Activated naive CD8-positive, alpha-beta T cell treated with anti-CD3 and anti-CD28 coated beads, Interleukin-2, amount 10 ng/mL, durations not matched to agents 7 days and 5 days (primary cell): Measurements from ENCODE around the gene ZXDB. TPM values are rescaled to one million over a fixed set of nuclear protein-coding genes. Genes with fewer than 3 reads are reported as not detected.
"Not testable (repeated sequence)": the region's sequence is repeated elsewhere in the genome, so short reads cannot be mapped to it uniquely, and the experiment has no call there.

Experiments used
- ATAC-seq: fragments of 150-1000 bp; cut with Tn5 transposase; one replicate; pipeline ENCODE4 v1.10.0; 2021; ENCODE audit warnings: low read depth, moderate library complexity
- POLR2A ChIA-PET: fragments of 350-600 bp; sonication (Branson Sonifier 250); formaldehyde crosslinking; loops from one replicate; lab custom pipeline; 2021; ENCODE audit warnings: antibody characterized with exemption; lab: Charles Lee
- DNase-seq: peaks from one replicate; pipeline ENCODE4 v3.0.0; 2021
- H3K27ac Mint-ChIP-seq: one replicate; pipeline ENCODE4 v1.8.0; 2022; ENCODE audit warnings: mild to moderate bottlenecking, mixed read lengths
- H3K27me3 Mint-ChIP-seq: one replicate; pipeline ENCODE4 v1.8.0; 2022; ENCODE audit warnings: mild to moderate bottlenecking, moderate library complexity, mixed read lengths
- H3K36me3 Mint-ChIP-seq: one replicate; pipeline ENCODE4 v1.8.0; 2021; ENCODE audit warnings: mild to moderate bottlenecking, mixed read lengths
- H3K4me1 Mint-ChIP-seq: one replicate; pipeline ENCODE4 v1.8.0; 2021; ENCODE audit warnings: mixed read lengths
- H3K4me3 Mint-ChIP-seq: one replicate; pipeline ENCODE4 v1.8.0; 2022; ENCODE audit warnings: mild to moderate bottlenecking, moderate library complexity, mixed read lengths
- H3K9me3 Mint-ChIP-seq: one replicate; pipeline ENCODE4 v1.8.0; 2021; ENCODE audit warnings: mixed read lengths
- total RNA-seq, 2 experiments: library from RNA; stranded (reverse); gene quantifications; one replicate each; pipeline ENCODE4 v1.2.3, GENCODE V29; 2021

The ZXDB gene
- total RNA-seq, result 1 to 10 TPM; 8.6 to 8.9 TPM

GRCh38 chrX:57591284-57592159 lies at the start of gene ZXDB:
ZXDB (plus strand) TSS chrX:57592011; CDS start chrX:57592049, 38 bp downstream.
- H3K27ac Mint-ChIP-seq, result peak within 1 kb of the TSS; percentile 88
- peak within 1 kb of the TSS; percentile 84 for H3K4me3 Mint-ChIP-seq
- POLR2A ChIA-PET, H3K27me3 Mint-ChIP-seq, DNase-seq, H3K9me3 Mint-ChIP-seq: not testable (repeated sequence)
- H3K4me1 Mint-ChIP-seq, result peaks cover 26% of the 10 kb centered on the region
- peak; percentile 57 for ATAC-seq
- H3K36me3 Mint-ChIP-seq, result peaks cover 12% of the 10 kb centered on the region

DNA sequence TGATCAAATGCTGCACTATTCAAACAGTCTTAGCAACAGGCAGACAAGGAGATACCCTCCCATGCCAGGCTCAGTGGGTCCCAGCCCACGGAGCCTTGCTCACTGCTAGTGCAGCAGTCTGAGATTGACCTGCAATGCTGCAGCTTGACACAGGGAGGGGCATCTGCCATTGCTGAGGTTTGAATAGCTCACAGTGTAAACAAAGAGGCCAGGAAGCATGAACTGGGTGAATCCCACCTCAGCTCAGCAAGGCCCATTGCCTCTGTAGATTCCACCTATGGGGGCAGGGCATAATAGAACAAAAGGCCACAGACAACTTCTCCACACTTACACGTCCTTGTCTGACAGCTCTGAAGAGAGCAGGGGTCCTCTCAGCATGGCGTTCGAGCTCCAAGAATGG lies 26.6 kb upstream of the ZXDB start:
- Mint-ChIP-seq H3K4me3 (no peak overlapping the region), H3K4me1 (no peaks in the 10 kb centered on the region), H3K27me3 (peaks cover 1% of the 10 kb centered on the region), H3K36me3 (no peaks in the 10 kb centered on the region), H3K27ac (no peak overlapping the region), H3K9me3 (peaks cover 2% of the 10 kb centered on the region)
- ATAC-seq (no peak), DNase-seq (no peak)
- POLR2A ChIA-PET, result no interaction called here

DNA sequence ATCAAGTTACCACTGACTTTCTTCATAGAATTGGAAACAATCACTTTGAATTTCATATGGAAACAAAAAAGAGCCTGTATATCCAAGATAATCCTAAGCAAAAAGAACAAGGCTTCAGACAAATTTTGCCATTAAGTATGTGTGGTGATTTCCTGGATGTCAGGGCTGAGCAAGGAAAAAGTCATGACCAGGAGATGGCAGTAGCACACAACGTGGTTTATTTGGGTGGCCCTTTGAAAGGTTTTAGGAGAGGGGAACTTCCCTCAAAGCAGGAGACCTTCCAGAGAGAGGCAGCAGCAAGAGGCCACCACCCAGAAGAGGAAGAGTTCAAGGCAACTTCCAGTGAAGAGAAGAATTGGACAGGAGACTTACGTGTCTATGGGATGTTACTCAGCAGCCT lies 18.1 kb upstream of the ZXDB start:
- DNase-seq (no peak), ATAC-seq (no peak)
- Mint-ChIP-seq H3K36me3 (no peaks in the 10 kb centered on the region), H3K4me3 (no peak overlapping the region), H3K9me3 (no peaks in the 10 kb centered on the region), H3K4me1 (no peaks in the 10 kb centered on the region), H3K27ac (no peak overlapping the region), H3K27me3 (peaks cover 1% of the 10 kb centered on the region)
- POLR2A ChIA-PET, result no interaction called here

DNA sequence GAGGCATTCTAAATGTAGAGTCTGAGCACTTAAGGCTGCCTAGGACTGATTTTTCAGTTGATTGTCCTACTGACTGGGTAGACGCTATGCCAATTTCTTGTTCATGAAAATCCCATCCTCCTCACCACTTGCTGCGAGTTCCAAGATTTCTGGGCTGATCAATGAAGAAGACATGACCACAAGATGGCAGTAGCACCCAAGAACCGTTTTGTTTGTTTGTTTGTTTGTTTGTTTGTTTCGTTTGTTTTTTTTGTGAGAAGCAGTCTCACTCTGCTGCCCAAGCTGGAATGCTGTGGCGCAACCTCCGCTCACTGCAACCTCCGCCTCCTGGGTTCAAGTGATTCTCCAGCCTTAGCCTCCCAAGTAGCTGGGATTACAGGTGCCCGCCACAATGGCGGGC lies 8.9 kb upstream of the ZXDB start:
- H3K9me3 Mint-ChIP-seq, H3K4me3 Mint-ChIP-seq, H3K4me1 Mint-ChIP-seq, H3K36me3 Mint-ChIP-seq, H3K27me3 Mint-ChIP-seq, DNase-seq, H3K27ac Mint-ChIP-seq, POLR2A ChIA-PET, ATAC-seq: not testable (repeated sequence)

DNA sequence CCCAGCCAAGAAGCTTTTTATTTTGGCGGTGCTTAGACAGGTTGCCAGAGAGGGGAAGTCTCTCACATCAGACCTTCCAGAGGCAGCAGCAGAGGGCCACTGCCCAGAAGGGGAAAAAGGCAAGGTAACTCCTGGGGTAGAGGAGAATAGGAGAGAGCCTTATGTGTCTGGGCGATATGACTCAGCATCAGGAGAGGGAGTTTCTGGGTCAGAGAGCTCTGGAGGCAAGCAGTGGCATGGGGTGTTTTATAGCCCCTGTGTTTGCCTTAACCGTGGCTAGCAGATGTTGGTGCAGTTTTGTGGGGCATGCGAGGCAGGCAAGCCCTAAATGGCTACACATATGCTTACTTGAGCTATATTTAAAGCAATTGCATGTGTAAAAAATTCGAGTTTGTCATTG lies 8.3 kb upstream of the ZXDB start:
- no peak for DNase-seq
- POLR2A ChIA-PET, result no interaction called here
- Mint-ChIP-seq H3K4me3 (no peak overlapping the region), H3K27ac (no peak overlapping the region), H3K27me3 (no peaks in the 10 kb centered on the region), H3K36me3 (no peaks in the 10 kb centered on the region), H3K4me1 (peaks cover 5% of the 10 kb centered on the region), H3K9me3 (no peaks in the 10 kb centered on the region)
- ATAC-seq, result no peak

DNA sequence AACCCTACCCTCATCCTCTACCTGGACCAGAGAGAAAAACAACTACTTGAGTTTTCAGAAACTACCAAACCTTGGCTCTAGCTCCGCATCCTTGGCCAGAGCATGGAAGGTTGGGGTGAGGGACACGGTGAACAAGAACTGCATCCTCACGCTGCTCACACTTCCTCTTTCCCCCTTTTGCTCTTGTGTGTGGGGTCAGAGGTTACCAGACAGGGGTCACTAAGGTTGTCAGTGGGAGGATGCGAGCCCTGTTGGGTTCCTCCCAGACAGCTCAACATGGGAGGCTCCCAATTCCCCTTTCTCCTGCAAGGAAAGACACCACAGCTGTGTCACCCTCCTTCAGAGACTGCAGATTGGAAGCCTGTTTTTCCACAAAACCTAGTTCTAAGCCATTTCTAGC lies 5.5 kb upstream of the ZXDB start:
- no peaks in the 10 kb centered on the region for H3K9me3 Mint-ChIP-seq
- DNase-seq (no peak), ATAC-seq (no peak)
- POLR2A ChIA-PET, result no interaction called here
- peaks cover under 1% of the 10 kb centered on the region for H3K36me3 Mint-ChIP-seq
- H3K4me1 Mint-ChIP-seq, result peaks cover 8% of the 10 kb centered on the region
- H3K27me3 Mint-ChIP-seq, result no peaks in the 10 kb centered on the region
- H3K4me3 Mint-ChIP-seq, result no peak overlapping the region
- H3K27ac Mint-ChIP-seq, result no peak overlapping the region

- H3K36me3 Mint-ChIP-seq, result peaks cover 1% of the 10 kb centered on the region
- DNase-seq, result no peak
- no peaks in the 10 kb centered on the region for H3K27me3 Mint-ChIP-seq
- no peaks in the 10 kb centered on the region for H3K9me3 Mint-ChIP-seq
- peak; percentile 42 for ATAC-seq
- no peak overlapping the region for H3K4me3 Mint-ChIP-seq
- POLR2A ChIA-PET, result interaction anchor here (0.7 kb wide), 1 partner anchor 239 kb away, joined by 5 read pairs; no protein-coding TSS in a partner anchor
- peaks cover 9% of the 10 kb centered on the region for H3K4me1 Mint-ChIP-seq
- H3K27ac Mint-ChIP-seq, result no peak overlapping the region
Observed at GRCh38 chrX:57587062-57587461, 4.7 kb upstream of the ZXDB start.

DNA sequence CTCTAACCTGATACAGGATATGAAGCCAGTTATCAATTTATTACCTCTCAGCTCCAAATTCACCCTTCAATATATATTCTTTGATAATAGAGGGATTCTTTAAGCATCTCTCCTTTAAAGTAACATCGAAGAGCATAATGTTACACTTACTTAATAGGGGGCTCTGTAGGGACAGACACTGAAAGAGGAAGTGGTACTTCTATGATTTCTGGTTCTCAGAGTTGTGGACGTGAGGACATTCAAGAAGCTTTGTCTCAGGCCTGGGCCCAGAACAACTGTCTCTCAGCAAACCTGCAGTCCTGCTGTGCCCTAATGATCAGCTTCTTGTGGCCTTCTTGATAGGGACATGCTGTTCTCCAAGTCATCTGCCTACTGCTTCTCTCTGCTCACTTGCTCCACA lies 4.2 kb upstream of the ZXDB start:
- Mint-ChIP-seq H3K27me3 (no peaks in the 10 kb centered on the region), H3K27ac (no peak overlapping the region), H3K9me3 (no peaks in the 10 kb centered on the region), H3K4me1 (peaks cover 9% of the 10 kb centered on the region), H3K4me3 (no peak overlapping the region), H3K36me3 (peaks cover 1% of the 10 kb centered on the region)
- ATAC-seq, result no peak
- no peak for DNase-seq
- POLR2A ChIA-PET, result interaction anchor here (0.7 kb wide), 1 partner anchor 240 kb away, joined by 5 read pairs; no protein-coding TSS in a partner anchor

- POLR2A ChIA-PET, H3K9me3 Mint-ChIP-seq, H3K27ac Mint-ChIP-seq, H3K27me3 Mint-ChIP-seq: not testable (repeated sequence)
- DNase-seq (peak; percentile 68), ATAC-seq (peak; percentile 78)
- H3K36me3 Mint-ChIP-seq, result peaks cover 16% of the 10 kb centered on the region
- H3K4me1 Mint-ChIP-seq, result peaks cover 24% of the 10 kb centered on the region
- H3K4me3 Mint-ChIP-seq, result peak overlapping the region; percentile 52
Observed at GRCh38 chrX:57592160-57592893, 516 bp downstream of the ZXDB start.

GRCh38 chrX:57592894-57593215 lies 1.0 kb downstream of the ZXDB start:
- ATAC-seq, result peak; percentile 19
- H3K27ac Mint-ChIP-seq, H3K27me3 Mint-ChIP-seq, H3K9me3 Mint-ChIP-seq, DNase-seq, POLR2A ChIA-PET: not testable (repeated sequence)
- peaks cover 18% of the 10 kb centered on the region for H3K36me3 Mint-ChIP-seq
- H3K4me3 Mint-ChIP-seq, result peak overlapping the region; percentile 50
- peaks cover 22% of the 10 kb centered on the region for H3K4me1 Mint-ChIP-seq

GRCh38 chrX:57595381-57595811 lies 3.6 kb downstream of the ZXDB start:
- POLR2A ChIA-PET, result no interaction called here
- peaks cover 22% of the 10 kb centered on the region for H3K4me1 Mint-ChIP-seq
- DNase-seq (no peak), ATAC-seq (no peak)
- peak overlapping the region; percentile 63 for H3K4me3 Mint-ChIP-seq
- H3K36me3 Mint-ChIP-seq, result peaks cover 22% of the 10 kb centered on the region
- H3K27me3 Mint-ChIP-seq, result no peaks in the 10 kb centered on the region
- H3K27ac Mint-ChIP-seq, result peak overlapping the region; percentile 36
- H3K9me3 Mint-ChIP-seq, result no peaks in the 10 kb centered on the region

DNA sequence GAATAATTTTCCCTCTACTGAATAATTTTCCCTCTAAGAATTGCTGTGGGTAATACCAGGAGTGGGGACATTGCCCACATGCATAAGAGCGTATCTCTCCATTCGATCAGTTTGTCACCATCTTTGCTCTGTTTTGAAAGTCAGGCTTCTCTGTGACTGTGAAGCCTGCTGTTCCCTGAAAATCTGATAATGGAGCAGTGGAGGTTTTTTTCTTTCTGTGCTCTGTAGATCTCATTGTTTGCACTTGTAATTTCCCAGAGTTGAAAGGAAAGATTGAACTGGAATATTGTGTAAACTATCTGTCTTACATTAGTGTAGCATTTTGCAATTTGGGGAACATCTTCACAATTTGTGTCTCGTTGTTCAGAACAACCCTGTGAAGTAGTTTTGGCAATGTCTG lies 4.3 kb downstream of the ZXDB start:
- H3K27me3 Mint-ChIP-seq, result no peaks in the 10 kb centered on the region
- peaks cover 22% of the 10 kb centered on the region for H3K36me3 Mint-ChIP-seq
- H3K9me3 Mint-ChIP-seq, result no peaks in the 10 kb centered on the region
- POLR2A ChIA-PET, result no interaction called here
- no peak for ATAC-seq
- H3K4me1 Mint-ChIP-seq, result peaks cover 22% of the 10 kb centered on the region
- peak overlapping the region; percentile 50 for H3K4me3 Mint-ChIP-seq
- no peak for DNase-seq
- H3K27ac Mint-ChIP-seq, result no peak overlapping the region

- Mint-ChIP-seq H3K4me3 (peak overlapping the region; percentile 37), H3K36me3 (peaks cover 20% of the 10 kb centered on the region), H3K9me3 (no peaks in the 10 kb centered on the region), H3K27me3 (no peaks in the 10 kb centered on the region), H3K4me1 (peaks cover 19% of the 10 kb centered on the region), H3K27ac (no peak overlapping the region)
- POLR2A ChIA-PET, result no interaction called here
- no peak for DNase-seq
- no peak for ATAC-seq
Observed at GRCh38 chrX:57596516-57596915, 4.7 kb downstream of the ZXDB start.
